Peyer's patch (tissue), 4 donors: ENCODE data around the gene VAX1.

ENCODE experiments used
- POLR2A ChIP-seq, 2 donors: fragments of 450-650 bp; IDR thresholded peaks; one replicate each; pipeline ENCODE4 v1.5.1; 2017; ENCODE audit warnings: antibody characterized with exemption in 2 of 2, mild to moderate bottlenecking in 2 of 2, moderate library complexity in 2 of 2
- TF ChIP-seq, protein P1 (sequence below), 6 experiments: fragments of 450-650 bp in 4 of 6; fragments of 200-600 bp in 2 of 6; sonication (generic) in 1 of 6; IDR thresholded peaks; one replicate each; pipeline ENCODE4 v1.5.1; 2017 to 2019; ENCODE audit warnings: antibody characterized with exemption in 6 of 6, mild to moderate bottlenecking in 3 of 6, moderate library complexity in 1 of 6

DNA sequence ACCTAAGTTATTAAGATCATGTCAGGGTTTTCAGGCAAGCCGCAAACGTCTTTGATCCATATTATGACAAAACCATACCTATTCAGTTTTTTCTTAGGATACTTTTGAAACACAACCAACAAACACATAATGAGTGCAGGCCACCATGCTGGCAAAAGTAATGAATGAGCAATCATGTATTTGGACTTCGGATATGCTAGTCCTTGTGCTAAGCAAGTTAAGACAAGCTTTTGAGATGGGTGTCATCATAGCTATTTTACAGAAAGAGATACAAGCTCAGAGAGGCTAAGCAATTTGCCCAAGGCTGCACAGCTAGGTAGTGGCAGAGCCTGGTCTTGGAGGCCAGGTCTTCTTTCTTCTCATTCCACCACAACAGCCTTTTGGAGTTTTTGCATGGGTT lies 46.8 kb upstream of the VAX1 start:
- no peak for TF ChIP-seq POLR2A (IDR thresholded peaks at IDR 0.05)
- TF ChIP-seq, protein P1, sequence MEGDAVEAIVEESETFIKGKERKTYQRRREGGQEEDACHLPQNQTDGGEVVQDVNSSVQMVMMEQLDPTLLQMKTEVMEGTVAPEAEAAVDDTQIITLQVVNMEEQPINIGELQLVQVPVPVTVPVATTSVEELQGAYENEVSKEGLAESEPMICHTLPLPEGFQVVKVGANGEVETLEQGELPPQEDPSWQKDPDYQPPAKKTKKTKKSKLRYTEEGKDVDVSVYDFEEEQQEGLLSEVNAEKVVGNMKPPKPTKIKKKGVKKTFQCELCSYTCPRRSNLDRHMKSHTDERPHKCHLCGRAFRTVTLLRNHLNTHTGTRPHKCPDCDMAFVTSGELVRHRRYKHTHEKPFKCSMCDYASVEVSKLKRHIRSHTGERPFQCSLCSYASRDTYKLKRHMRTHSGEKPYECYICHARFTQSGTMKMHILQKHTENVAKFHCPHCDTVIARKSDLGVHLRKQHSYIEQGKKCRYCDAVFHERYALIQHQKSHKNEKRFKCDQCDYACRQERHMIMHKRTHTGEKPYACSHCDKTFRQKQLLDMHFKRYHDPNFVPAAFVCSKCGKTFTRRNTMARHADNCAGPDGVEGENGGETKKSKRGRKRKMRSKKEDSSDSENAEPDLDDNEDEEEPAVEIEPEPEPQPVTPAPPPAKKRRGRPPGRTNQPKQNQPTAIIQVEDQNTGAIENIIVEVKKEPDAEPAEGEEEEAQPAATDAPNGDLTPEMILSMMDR (IDR thresholded peaks at IDR 0.05), result no peak
